HG02623 (cell line): ENCODE data around the gene ATP1A4.
"Not testable (repeated sequence)": the region's sequence is repeated elsewhere in the genome, so short reads cannot be mapped to it uniquely, and the experiment has no call there.

ENCODE experiments used
- ATAC-seq: cut with Tn5 transposase; IDR thresholded peaks from one replicate; pipeline ENCODE4 v1.9.1; 2021; ENCODE audit warnings: moderate library complexity; ENCODE audit not compliant: unreplicated experiment

The ATP1A4 gene

GRCh38 chr1:160151303-160151702 lies at the start of gene ATP1A4:
TSS of gene ATP1A4 (plus strand) at chr1:160151603. CDS start at chr1:160152041, 438 bp downstream.
- ATAC-seq: no peak

DNA sequence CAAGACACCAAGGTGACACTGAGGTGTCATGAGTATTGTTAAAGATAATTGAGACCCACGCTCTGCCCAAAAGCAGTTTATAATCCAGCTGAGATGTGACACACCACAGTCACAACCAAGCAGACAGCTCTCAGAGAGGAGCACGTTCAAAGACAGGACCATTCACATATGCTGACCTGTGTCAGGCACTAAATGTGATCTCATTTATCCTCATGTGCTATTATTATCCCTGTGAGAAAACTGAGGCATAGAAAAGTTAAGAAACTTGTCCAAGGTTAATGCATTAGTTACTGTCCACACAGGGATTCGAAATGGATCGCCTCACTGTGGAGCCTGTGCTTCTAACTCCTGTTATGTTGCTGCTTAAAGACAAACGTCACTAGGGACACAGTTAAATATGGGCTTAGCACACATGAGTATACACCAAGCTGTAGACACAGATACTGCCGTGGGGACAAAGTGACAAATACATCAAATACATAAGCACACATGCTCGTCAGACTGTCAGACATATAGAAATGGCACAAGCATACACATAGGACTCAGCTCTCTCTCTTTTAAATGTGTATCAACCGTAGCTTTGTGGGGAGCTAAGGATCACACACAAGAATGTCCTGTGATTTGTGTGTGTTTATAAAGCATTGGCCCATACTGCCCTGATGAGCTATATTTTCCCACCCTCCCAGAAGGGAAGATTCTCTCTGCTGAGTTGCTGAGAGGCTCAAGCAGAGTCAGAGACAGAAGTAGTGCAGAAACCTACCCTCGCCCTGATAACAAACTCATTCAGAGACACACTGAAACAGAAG lies 49.5 kb upstream of the ATP1A4 start:
- ATAC-seq: no peak

GRCh38 chr1:160103658-160104408 lies 47.6 kb upstream of the ATP1A4 start:
- no peak for ATAC-seq

GRCh38 chr1:160104486-160104885 lies 46.9 kb upstream of the ATP1A4 start:
- ATAC-seq: no peak

DNA sequence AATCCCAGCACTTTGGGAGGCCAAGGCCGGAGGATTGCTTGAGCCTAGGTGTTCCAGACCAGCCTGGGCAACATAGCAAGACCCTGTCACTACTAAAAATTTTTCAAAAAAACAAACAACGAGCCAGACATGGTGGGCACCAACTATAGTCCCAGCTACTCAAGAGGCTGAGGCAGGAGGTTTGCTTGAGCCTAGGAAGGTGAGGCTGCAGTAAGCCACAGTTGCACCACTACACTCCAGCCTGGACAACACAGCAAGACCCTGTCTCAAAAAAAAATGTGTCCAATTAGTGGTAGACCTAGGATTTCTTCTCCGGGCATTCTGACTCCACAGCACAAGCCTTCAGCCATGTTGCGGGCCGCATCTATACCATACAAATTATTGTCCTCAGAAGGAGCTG lies 46.2 kb upstream of the ATP1A4 start:
- ATAC-seq: no peak

DNA sequence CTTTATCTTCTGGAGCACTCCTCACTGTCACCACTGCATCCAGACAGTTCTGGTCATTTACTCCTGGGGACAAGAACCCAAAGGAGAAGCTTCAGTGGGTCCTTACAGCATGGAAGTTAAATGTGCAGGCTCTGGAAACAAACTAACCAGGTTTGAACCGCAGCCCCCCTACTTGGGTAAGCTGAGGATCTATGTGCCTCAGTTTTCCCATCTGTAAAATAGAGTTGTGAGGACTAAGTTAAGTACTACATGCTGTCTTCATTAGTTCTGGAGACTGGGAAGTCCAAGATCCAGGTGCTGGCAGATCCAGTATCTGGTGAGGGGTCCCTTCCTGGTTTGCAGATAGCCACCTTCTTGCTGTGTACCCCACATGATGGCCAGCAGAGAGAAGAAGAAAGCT lies 43.9 kb upstream of the ATP1A4 start:
- ATAC-seq: no peak

DNA sequence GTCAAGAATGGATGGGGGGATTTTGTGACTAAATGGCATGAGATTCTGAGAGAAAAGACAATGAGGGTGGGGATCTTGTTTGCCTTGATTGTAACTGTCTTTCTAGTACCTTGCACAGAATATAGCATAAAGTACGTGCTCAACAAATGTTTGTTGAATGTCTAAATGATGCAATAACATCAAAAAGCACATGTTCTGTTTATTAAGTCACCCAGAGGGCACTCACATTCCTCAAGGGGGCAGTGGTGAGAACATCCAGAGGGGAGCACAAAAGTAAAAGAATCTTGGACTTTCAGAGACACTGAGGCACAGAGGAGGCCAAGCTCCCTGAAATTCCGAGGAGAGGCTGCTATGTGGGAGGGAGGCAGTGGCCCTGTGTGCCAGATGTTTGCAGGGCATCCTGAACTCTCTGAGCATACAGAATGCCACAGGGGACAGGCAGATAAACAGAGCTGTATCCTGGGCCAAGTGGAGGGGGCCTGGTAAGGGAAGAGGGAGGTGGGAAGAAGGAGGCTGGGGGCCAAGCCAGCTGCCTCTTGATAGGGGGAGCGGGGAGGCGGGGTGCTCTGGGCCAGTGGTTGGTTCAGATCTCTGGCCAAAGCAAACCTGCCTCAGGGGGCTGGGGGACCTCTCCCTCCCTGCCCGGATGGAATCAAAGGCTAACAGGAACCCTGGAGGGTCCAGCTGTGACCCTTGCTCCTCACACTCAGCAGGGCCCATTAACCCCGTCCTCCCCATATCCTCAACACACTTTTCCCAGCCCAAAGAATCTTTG lies 42.3 kb upstream of the ATP1A4 start:
- no peak for ATAC-seq

DNA sequence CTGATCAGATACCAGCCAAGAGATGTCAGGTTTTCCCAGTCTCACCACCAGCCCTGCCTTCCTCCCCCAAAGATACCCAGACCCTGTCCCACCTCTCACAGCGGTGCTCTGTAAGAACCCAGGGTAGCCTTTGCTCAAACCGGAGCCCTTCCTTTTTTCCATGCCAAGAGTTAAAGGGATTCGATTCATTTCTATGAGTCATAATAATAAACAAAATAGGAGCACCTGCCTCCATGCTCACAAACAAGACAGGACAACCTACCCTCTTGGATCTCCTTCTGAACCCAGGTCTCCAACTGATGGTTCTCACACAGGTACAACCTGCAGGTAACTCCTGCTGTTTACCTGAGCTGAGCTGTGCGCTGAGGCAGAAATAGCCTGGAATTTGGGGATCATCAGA lies 41.7 kb upstream of the ATP1A4 start:
- ATAC-seq: no peak

DNA sequence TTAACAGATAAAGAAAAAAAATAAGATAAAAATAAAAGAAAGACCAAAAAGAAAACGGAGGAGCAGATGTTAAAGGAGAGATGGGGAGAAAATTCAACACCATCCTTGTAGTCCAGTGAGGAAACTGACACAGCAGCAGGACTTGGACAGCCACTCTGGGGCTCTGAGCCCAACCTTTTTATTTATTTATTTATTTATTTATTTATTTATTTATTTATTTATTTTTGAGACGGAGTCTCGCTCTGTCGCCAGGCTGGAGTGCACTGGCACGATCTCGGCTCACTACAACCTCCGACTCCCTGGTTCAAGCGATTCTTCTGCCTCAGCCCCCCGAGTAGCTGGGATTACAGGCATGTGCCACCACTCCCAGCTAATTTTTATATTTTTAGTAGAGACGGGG lies 39.9 kb upstream of the ATP1A4 start:
- not testable (repeated sequence) for ATAC-seq

DNA sequence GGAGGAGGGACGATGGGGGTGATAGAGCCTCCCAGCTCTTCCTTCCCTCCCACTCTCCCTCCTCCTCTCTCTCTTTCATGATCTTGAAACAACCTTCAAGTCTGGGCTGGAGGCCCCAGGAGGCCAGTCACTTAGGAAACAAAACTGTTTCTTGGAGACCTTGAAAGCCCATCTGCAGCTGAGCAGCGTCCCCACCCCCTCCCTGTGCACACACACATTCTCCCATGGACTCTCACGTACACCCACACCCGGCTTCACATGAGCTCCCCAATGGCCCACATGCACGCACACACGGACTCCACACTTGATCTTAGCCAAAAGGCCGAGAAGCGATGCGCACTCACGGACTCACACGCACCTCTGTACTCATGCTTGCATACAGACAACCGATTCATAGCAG lies 39.0 kb upstream of the ATP1A4 start:
- ATAC-seq: no peak

GRCh38 chr1:160113407-160113806 lies 38.0 kb upstream of the ATP1A4 start:
- no peak for ATAC-seq

DNA sequence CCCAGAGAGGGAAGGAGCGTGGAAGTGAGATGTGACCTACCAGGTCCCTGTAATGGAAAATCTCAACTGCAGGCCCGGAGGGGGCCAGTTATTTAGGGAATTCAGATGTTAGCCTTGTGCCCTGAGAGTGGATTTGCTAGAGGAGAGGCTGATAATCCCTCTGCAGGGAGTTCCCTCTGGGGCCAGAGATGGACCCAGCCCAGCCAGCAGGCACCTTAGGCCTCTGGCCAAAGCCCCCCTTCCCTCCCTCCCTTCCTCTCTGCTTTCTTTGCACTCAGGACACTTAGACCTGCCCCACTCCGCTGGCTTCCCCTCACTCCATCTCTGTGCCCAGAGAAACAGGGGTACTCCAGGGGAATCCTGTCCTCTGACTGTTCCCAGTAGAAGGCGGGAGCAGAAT lies 37.3 kb upstream of the ATP1A4 start:
- no peak for ATAC-seq

DNA sequence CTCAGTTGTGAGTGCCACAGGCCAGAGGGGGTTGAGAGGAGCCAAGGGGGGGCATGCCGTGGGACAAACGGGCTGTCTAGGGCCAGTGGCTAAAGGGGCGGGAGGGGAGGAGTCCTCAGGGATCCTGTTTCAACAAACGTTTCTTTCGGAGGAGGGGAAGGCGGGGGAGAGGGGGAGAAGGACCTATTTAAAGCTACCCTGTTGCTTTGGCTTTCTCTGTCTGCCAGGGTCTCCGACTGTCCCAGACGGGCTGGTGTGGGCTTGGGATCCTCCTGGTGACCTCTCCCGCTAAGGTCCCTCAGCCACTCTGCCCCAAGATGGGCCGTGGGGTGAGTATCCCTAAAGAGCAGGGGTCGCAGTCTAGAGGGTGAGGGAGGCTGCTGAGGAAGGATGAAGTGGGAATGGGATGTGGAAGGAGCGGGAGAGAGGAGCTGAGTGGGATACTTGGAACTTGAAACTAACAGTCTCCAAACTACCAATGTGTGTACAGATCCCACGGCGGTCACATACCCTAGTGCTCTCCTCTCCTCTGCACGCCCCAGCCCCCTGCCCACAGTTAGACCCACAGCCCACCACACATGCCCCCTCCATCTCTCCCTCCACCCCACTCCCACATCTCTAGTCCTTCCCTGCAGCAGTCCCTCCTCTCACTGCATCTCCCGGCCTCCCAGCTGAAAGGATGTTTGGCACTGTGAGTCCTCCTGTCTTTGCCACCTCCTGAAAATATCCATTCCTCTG lies 35.7 kb upstream of the ATP1A4 start, which contains the start of gene ATP1A2:
TSS of gene ATP1A2 (plus strand) at position 215 of the 738 bp plus-strand sequence. CDS start at position 318, 103 bp downstream.
- ATAC-seq: no peak

DNA sequence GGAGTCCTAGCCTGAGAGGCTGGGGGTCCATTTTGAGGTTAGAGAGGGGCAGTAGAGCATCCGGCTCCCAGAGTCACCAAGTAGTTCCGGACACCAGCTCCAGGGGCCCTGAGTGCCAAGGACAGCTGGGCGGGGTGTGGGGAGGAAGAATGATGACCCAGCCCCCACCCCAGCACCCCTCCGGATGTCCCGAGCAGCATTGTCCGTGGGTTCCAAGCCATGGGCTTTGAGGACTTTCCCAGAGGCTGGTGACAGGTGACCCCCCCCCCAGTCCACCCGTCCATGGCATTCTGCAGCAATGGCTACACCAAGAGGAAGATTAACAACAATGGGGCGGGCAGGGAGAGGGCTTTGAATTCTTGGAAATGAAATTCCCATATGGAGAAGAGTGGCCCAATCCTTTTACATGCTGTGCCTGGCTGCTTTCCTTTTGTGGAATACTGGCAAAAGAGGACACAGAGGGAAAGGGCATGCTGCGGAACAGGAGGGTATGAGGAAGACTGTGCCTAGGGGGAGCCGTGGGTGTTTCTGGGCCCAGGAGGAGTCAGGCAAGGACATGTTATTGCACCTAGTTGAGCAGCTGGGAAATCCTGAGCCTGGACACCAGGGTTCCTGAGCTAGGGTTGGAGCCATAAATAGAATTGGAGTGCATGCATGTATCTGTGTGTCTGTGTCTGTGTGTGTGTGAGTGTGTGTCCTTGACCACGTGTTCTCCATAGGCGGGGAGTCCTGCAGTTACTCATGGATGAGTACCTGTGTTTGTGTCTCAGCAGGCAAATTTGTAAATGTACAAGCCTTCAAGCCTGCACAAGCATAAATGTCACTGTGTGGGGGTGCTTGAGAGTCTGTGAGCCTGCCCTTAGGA lies 34.9 kb upstream of the ATP1A4 start:
- ATAC-seq: no peak

GRCh38 chr1:160117300-160117699 lies 34.1 kb upstream of the ATP1A4 start:
- ATAC-seq: no peak

- no peak for ATAC-seq
These were observed 33.7 kb upstream of the ATP1A4 start for GRCh38 chr1:160117709-160118183.

DNA sequence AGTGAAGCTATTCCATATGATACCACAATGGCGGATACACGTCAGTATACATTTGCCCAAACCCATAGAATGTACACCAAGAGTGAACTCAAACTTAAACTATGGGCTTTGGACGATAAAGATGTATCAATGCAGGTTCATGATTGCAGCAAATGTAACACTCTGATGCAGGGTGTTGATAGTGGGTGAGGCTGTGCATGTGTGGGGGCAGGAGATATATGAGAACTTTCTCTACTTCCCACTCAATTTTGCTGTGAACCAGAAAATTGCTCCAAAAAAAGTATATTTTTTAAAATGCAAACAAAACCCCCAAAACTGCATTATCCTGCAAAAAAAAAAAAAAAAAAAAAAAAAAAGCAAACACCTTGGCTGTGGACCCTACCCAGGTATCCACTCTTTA lies 32.5 kb upstream of the ATP1A4 start:
- ATAC-seq: no peak

DNA sequence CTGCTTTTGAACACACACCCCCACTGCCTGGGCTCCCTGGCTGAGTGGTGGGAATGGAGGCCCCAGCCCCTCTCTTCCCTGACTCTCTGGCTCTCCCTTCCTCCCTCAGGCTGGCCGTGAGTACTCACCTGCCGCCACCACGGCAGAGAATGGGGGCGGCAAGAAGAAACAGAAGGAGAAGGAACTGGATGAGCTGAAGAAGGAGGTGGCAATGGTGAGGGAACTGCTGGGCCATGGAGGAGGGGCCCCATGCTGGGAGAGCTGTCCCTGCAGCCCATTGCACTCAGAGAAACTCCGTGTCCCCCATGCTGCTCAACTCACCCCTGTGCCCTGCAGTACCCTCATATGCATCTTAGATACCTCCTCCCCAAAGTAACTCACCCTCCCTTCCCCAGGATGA lies 30.6 kb upstream of the ATP1A4 start:
- ATAC-seq: no peak

GRCh38 chr1:160121388-160121787 lies 30.0 kb upstream of the ATP1A4 start:
- ATAC-seq: no peak
